Loucy (cell line): ENCODE results near the gene SLC4A5.
"Not testable (repeated sequence)": the region's sequence is repeated elsewhere in the genome, so short reads cannot be mapped to it uniquely, and the experiment has no call there.

Experiments used
- H2AFZ ChIP-seq: fragments of 200-600 bp; sonication (generic); 2 replicates; pipeline ENCODE4 v1.6.0; 2016; ENCODE audit warnings: antibody characterized with exemption, mild to moderate bottlenecking, low read length, moderate library complexity
- H3F3A ChIP-seq: fragments of 200-600 bp; 2 replicates; pipeline ENCODE4 v1.6.0; 2016; ENCODE audit warnings: antibody characterized with exemption, low read depth, mild to moderate bottlenecking
- H3K27me3 ChIP-seq: fragments of 200-600 bp; sonication (generic); 2 replicates; pipeline ENCODE4 v1.6.1; 2014; ENCODE audit warnings: low read length, mild to moderate bottlenecking; ENCODE audit not compliant: insufficient read depth, poor library complexity, severe bottlenecking
- H3K36me3 ChIP-seq: fragments of 200-600 bp; sonication (generic); 2 replicates; pipeline ENCODE4 v1.6.1; 2016; ENCODE audit warnings: low read length; ENCODE audit not compliant: insufficient read depth
- H3K4me1 ChIP-seq: fragments of 200-600 bp; sonication (generic); 2 replicates; pipeline ENCODE4 v1.5.1; 2014; ENCODE audit warnings: low read length, mild to moderate bottlenecking; ENCODE audit not compliant: insufficient read depth, poor library complexity, severe bottlenecking
- H3K4me2 ChIP-seq: fragments of 200-600 bp; sonication (generic); 2 replicates; pipeline ENCODE4 v1.6.0; 2014; ENCODE audit warnings: antibody characterized with exemption, low read length, low read depth, mild to moderate bottlenecking; ENCODE audit not compliant: poor library complexity, severe bottlenecking
- H3K4me3 ChIP-seq: fragments of 200-600 bp; sonication (generic); 2 replicates; pipeline ENCODE4 v1.5.1; 2014; ENCODE audit warnings: low read length, mild to moderate bottlenecking, mixed read lengths; ENCODE audit not compliant: poor library complexity, severe bottlenecking
- H3K79me2 ChIP-seq: fragments of 200-600 bp; sonication (generic); 2 replicates; pipeline ENCODE4 v1.6.1; 2014; ENCODE audit warnings: low read length; ENCODE audit not compliant: insufficient read depth
- H3K9ac ChIP-seq: fragments of 200-600 bp; sonication (generic); 2 replicates; pipeline ENCODE4 v1.6.0; 2014; ENCODE audit warnings: mild to moderate bottlenecking, low read depth, low read length, moderate library complexity; ENCODE audit not compliant: poor library complexity, severe bottlenecking
- H3K9me2 ChIP-seq: fragments of 200-600 bp; sonication (generic); replicated peaks from 2 replicates; pipeline ENCODE4 v1.6.1; 2016; ENCODE audit warnings: low read depth, low read length, mixed read lengths
- H3K9me3 ChIP-seq: fragments of 200-600 bp; sonication (generic); 2 replicates; pipeline ENCODE4 v1.6.1; 2014; ENCODE audit warnings: mild to moderate bottlenecking, antibody characterized with exemption, low read length, low read depth; ENCODE audit not compliant: insufficient read depth
- H4K20me1 ChIP-seq: fragments of 200-600 bp; sonication (generic); 2 replicates; pipeline ENCODE4 v1.6.0; 2014; ENCODE audit warnings: antibody characterized with exemption, low read length, mild to moderate bottlenecking; ENCODE audit not compliant: insufficient read depth, poor library complexity, severe bottlenecking
- CTCF ChIP-seq: fragments of 200-600 bp; sonication (generic); conservative IDR thresholded peaks from 2 replicates; pipeline ENCODE4 v1.5.1; 2014; ENCODE audit warnings: mild to moderate bottlenecking, antibody characterized with exemption, low read length
- EZH2phosphoT487 ChIP-seq: fragments of 200-600 bp; IDR thresholded peaks from 2 replicates; pipeline ENCODE4 v1.6.1; 2018; ENCODE audit warnings: antibody characterized with exemption, mild to moderate bottlenecking, moderate library complexity, borderline replicate concordance

SLC4A5 gene

GRCh38 chr2:74235041-74235440 is 108.2 kb downstream of the SLC4A5 start:
- H3K9me2 ChIP-seq: no peaks in the 10 kb centered on the region
- no peaks in the 10 kb centered on the region for H3K79me2 ChIP-seq
- H3K9me3 ChIP-seq: no peaks in the 10 kb centered on the region
- no peaks in the 10 kb centered on the region for H3F3A ChIP-seq
- H3K4me1 ChIP-seq: no peaks in the 10 kb centered on the region
- H3K4me3 ChIP-seq: no peak overlapping the region
- H3K9ac ChIP-seq: no peak overlapping the region
- no peak overlapping the region for H3K4me2 ChIP-seq
- H3K27me3 ChIP-seq: no peaks in the 10 kb centered on the region
- no peak for TF ChIP-seq EZH2phosphoT487
- no peaks in the 10 kb centered on the region for H4K20me1 ChIP-seq
- no peak overlapping the region for H2AFZ ChIP-seq
- no peaks in the 10 kb centered on the region for H3K36me3 ChIP-seq

GRCh38 chr2:74233648-74234047 is 109.6 kb downstream of the SLC4A5 start:
- no peak overlapping the region for H2AFZ ChIP-seq
- TF ChIP-seq CTCF: no peak
- TF ChIP-seq EZH2phosphoT487: no peak
- H3K79me2 ChIP-seq: no peaks in the 10 kb centered on the region
- no peak overlapping the region for H3K4me2 ChIP-seq
- no peaks in the 10 kb centered on the region for H3F3A ChIP-seq
- H4K20me1 ChIP-seq: no peaks in the 10 kb centered on the region
- H3K9ac ChIP-seq: no peak overlapping the region
- no peaks in the 10 kb centered on the region for H3K9me3 ChIP-seq
- no peak overlapping the region for H3K4me3 ChIP-seq
- no peaks in the 10 kb centered on the region for H3K36me3 ChIP-seq
- H3K9me2 ChIP-seq: no peaks in the 10 kb centered on the region
- no peaks in the 10 kb centered on the region for H3K27me3 ChIP-seq
- H3K4me1 ChIP-seq: no peaks in the 10 kb centered on the region

GRCh38 chr2:74232426-74232825 is 110.8 kb downstream of the SLC4A5 start:
- H3K9ac ChIP-seq: no peak overlapping the region
- no peaks in the 10 kb centered on the region for H3K36me3 ChIP-seq
- no peak overlapping the region for H3K4me3 ChIP-seq
- no peak overlapping the region for H2AFZ ChIP-seq
- H3F3A ChIP-seq: no peaks in the 10 kb centered on the region
- H4K20me1 ChIP-seq: no peaks in the 10 kb centered on the region
- H3K9me3 ChIP-seq: no peaks in the 10 kb centered on the region
- H3K79me2 ChIP-seq: no peaks in the 10 kb centered on the region
- no peak overlapping the region for H3K4me2 ChIP-seq
- no peaks in the 10 kb centered on the region for H3K27me3 ChIP-seq
- no peaks in the 10 kb centered on the region for H3K9me2 ChIP-seq
- no peaks in the 10 kb centered on the region for H3K4me1 ChIP-seq
- TF ChIP-seq EZH2phosphoT487 (no peak), CTCF (no peak)

GRCh38 chr2:74229865-74230264 is 113.4 kb downstream of the SLC4A5 start:
- not testable (repeated sequence) for H3K9me3 ChIP-seq, H3K4me3 ChIP-seq

More at GRCh38 chr2:74229865-74230264, 113.4 kb downstream of the SLC4A5 start:
- not testable (repeated sequence) for H3K9me2 ChIP-seq, H2AFZ ChIP-seq, H3K79me2 ChIP-seq, H3K9ac ChIP-seq, H3K27me3 ChIP-seq, H3K4me1 ChIP-seq, H3K4me2 ChIP-seq, H3F3A ChIP-seq, H4K20me1 ChIP-seq, H3K36me3 ChIP-seq
